ENCODE data around the gene CFLAR. TPM values are rescaled to one million over a fixed set of nuclear protein-coding genes. Genes with fewer than 3 reads are reported as not detected.
"Not testable (repeated sequence)": the region's sequence is repeated elsewhere in the genome, so short reads cannot be mapped to it uniquely, and the experiment has no call there.

The CFLAR gene
- total RNA-seq, 1 donor from 2014 or later, result 16.7 TPM

- Mint-ChIP-seq H3K27me3 (ENCODE audit: low read depth) (no peaks in the 10 kb centered on the region), H3K27ac (ENCODE audit: unreplicated experiment) (no peak overlapping the region), H3K4me3 (no peak overlapping the region), H3K4me1 (peaks cover 6% of the 10 kb centered on the region), H3K36me3 (ENCODE audit: low read depth) (peaks cover 5% of the 10 kb centered on the region), H3K9me3 (no peaks in the 10 kb centered on the region)
- no peak for DNase-seq (ENCODE audit: low read depth, low spot score)
- TF ChIP-seq, protein P1, sequence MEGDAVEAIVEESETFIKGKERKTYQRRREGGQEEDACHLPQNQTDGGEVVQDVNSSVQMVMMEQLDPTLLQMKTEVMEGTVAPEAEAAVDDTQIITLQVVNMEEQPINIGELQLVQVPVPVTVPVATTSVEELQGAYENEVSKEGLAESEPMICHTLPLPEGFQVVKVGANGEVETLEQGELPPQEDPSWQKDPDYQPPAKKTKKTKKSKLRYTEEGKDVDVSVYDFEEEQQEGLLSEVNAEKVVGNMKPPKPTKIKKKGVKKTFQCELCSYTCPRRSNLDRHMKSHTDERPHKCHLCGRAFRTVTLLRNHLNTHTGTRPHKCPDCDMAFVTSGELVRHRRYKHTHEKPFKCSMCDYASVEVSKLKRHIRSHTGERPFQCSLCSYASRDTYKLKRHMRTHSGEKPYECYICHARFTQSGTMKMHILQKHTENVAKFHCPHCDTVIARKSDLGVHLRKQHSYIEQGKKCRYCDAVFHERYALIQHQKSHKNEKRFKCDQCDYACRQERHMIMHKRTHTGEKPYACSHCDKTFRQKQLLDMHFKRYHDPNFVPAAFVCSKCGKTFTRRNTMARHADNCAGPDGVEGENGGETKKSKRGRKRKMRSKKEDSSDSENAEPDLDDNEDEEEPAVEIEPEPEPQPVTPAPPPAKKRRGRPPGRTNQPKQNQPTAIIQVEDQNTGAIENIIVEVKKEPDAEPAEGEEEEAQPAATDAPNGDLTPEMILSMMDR (conservative IDR thresholded peaks at IDR 0.05), result no peak
Measured at GRCh38 chr2:201137505-201138400, 21.8 kb downstream of the CFLAR start.

DNA sequence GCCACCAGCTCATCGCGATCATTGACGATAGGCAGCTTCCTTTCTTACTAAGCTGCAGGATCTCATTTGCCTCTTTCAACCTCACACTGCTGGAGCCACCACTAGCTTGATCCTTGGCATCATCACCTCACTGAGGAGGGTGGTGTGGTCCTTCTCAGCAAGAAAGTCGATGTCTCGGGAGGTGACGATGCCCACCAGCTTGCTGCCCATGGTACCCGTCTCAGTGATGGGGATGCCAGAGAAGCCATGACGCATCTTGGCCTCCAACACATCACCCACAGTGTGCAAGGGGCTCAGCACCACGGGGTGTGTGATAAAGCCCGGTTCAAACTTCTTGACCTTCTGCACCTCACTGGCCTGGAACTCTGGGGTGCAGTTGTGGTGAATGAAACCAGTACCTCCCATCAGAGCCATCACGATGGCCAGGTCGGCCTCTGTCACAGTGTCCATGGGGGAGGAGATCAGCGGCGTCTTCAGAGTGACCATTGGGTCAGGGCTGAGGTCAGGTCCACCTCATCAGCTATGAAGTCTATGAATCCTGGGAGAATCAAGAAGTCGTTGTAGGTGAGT lies 22.5 kb downstream of the CFLAR start:
- Mint-ChIP-seq H3K36me3 (ENCODE audit: low read depth) (no peaks in the 10 kb centered on the region), H3K27me3 (ENCODE audit: low read depth) (no peaks in the 10 kb centered on the region), H3K4me3 (no peak overlapping the region), H3K27ac (ENCODE audit: unreplicated experiment) (no peak overlapping the region), H3K9me3 (no peaks in the 10 kb centered on the region), H3K4me1 (peaks cover 6% of the 10 kb centered on the region)
- TF ChIP-seq, protein P1 (conservative IDR thresholded peaks at IDR 0.05), result no peak
- no peak for DNase-seq (ENCODE audit: low read depth, low spot score)

- not testable (repeated sequence) for H3K4me1 Mint-ChIP-seq; DNase-seq (ENCODE audit: low read depth, low spot score)
Measured at GRCh38 chr2:201138986-201139781, 23.2 kb downstream of the CFLAR start.

DNA sequence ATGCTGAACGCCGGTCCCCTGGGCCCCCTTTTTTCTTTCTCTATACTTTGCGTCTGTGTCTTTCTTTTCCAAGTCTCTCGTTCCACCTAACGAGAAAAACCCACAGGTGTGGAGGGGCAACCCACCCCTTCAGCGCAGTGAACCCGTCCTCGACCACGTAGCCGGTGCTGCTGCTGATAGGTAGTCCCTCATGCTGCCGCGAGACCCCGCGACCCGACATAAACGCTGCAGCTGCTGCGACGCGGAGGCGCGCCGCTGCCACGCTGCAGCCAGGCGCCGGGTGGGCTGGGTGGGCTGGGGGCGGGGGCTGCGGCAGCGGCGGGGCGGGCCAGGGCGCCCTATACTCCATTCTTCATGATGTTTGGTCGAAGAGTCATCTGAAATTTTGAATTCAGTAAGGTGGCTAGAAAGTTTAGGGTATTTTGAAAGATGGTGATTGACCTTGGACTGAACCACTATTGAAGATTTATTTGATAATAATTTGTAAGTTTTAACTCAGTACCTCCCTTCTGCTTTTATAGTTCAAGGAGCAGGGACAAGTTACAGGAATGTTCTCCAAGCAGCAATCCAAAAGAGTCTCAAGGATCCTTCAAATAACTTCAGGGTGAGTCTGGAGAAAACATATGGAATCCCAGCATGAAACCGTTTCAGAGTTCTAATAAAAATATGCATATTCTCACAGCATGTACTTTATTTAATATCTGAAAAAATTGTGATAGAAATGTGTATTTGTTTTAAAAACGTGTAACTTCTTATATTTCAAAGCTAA lies 24.1 kb downstream of the CFLAR start:
- Mint-ChIP-seq H3K36me3 (ENCODE audit: low read depth) (no peaks in the 10 kb centered on the region), H3K9me3 (no peaks in the 10 kb centered on the region), H3K4me1 (peaks cover 6% of the 10 kb centered on the region), H3K27ac (ENCODE audit: unreplicated experiment) (no peak overlapping the region), H3K27me3 (ENCODE audit: low read depth) (no peaks in the 10 kb centered on the region), H3K4me3 (no peak overlapping the region)
- TF ChIP-seq, protein P1 (conservative IDR thresholded peaks at IDR 0.05), result no peak
- no peak for DNase-seq (ENCODE audit: low read depth, low spot score)

More at GRCh38 chr2:201138986-201139781, 23.2 kb downstream of the CFLAR start:
- not testable (repeated sequence) for H3K27ac Mint-ChIP-seq (ENCODE audit: unreplicated experiment); H3K27me3 Mint-ChIP-seq (ENCODE audit: low read depth); H3K36me3 Mint-ChIP-seq (ENCODE audit: low read depth); H3K9me3 Mint-ChIP-seq; H3K4me3 Mint-ChIP-seq

DNA sequence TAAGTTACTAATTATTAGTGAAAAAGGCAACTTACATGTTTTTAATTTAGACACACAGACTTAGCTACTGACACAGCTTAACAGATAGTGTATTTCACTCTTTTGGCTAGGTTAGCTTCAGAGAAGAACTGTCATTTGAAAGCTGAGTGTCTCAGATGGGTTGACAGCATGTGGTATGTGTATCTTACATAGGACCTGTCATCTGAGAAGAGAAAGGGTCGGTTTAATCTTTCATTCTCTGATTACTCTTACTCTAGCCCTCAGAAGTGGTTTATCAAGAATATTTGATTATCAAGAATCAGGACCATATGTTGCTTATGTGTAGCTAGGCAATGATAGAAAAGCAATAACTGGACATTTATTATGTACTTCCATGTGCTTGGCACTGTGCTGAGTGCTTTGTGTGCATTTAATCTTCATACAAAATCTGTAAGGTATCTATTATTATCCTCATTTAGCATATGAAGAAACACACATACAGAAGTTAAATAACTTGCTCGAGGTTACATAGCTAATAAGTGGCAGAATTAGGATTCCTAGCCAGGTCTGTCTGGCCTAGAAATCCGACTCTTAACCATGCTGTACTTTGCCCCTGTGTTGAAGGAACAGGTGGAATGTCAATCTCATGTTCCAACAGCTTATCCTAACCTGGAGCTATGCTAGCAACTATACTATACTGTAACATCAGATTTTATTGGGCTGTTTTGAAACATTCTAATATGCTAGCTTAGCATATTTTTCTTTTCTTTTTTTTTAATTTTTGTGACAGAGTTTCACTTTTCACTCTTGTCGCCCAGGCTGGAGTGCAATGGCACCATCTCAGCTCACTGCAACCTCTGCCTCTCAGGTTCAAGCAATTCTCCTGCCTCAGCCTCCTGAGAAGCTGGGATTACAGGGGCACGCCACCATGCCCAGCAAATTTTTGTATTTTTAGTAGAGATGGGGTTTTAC lies 28.4 kb downstream of the CFLAR start:
- Mint-ChIP-seq H3K27me3 (ENCODE audit: low read depth) (no peaks in the 10 kb centered on the region), H3K27ac (ENCODE audit: unreplicated experiment) (no peak overlapping the region), H3K4me3 (no peak overlapping the region), H3K9me3 (no peaks in the 10 kb centered on the region), H3K4me1 (peaks cover 11% of the 10 kb centered on the region), H3K36me3 (ENCODE audit: low read depth) (no peaks in the 10 kb centered on the region)
- TF ChIP-seq, protein P1 (conservative IDR thresholded peaks at IDR 0.05), result no peak
- no peak for DNase-seq (ENCODE audit: low read depth, low spot score)

Data from neural crest cell (in vitro differentiated cells).